ENCODE results near the gene ATP6V1G2.
A peak's percentile ranks its signal among the peaks of the same experiment; 100 is the strongest.
"Not testable (repeated sequence)": the region's sequence is repeated elsewhere in the genome, so short reads cannot be mapped to it uniquely, and the experiment has no call there.

ATP6V1G2 gene

GRCh38 chr6:31559958-31560696, 13.7 kb upstream of the ATP6V1G2 start:
- peak overlapping the region; percentile 24 for H3K27ac ChIP-seq (ENCODE audit: low read length)

GRCh38 chr6:31559606-31559957, 13.2 kb upstream of the ATP6V1G2 start:
- H3K27me3 ChIP-seq (ENCODE audit: control insufficient read depth in 1 of 2, insufficient read depth in 2 of 2, low read length in 2 of 2): no peaks in the 10 kb centered on the region
- H3K36me3 ChIP-seq (ENCODE audit: control insufficient read depth in 2 of 2, insufficient read depth in 2 of 2, low read length in 2 of 2): peaks cover 24 to 30% of the 10 kb centered on the region in 2 donors
- no peak overlapping the region for H3K9ac ChIP-seq (ENCODE audit: low read length in 2 of 2)
- peak overlapping the region; percentile 24 for H3K27ac ChIP-seq (ENCODE audit: low read length)
- no peaks in the 10 kb centered on the region for H3K9me3 ChIP-seq (ENCODE audit: control insufficient read depth in 2 of 2, low read length in 2 of 2)
- H3K4me3 ChIP-seq (ENCODE audit: low read length in 2 of 2): no peak overlapping the region
- peaks cover 4% of the 10 kb centered on the region for H3K4me1 ChIP-seq (ENCODE audit: control insufficient read depth, insufficient read depth, low read length)

More at GRCh38 chr6:31559958-31560696, 13.7 kb upstream of the ATP6V1G2 start:
- Histone ChIP-seq H3K27me3 (ENCODE audit: control insufficient read depth in 1 of 2, insufficient read depth in 2 of 2, low read length in 2 of 2) (no peaks in the 10 kb centered on the region), H3K36me3 (ENCODE audit: control insufficient read depth in 2 of 2, insufficient read depth in 2 of 2, low read length in 2 of 2) (peaks cover 24 to 30% of the 10 kb centered on the region in 2 donors), H3K9ac (ENCODE audit: low read length in 2 of 2) (peak overlapping the region in 1 of 2 donors; percentile 15), H3K4me3 (ENCODE audit: low read length in 2 of 2) (no peak overlapping the region), H3K4me1 (ENCODE audit: control insufficient read depth, insufficient read depth, low read length) (peaks cover 4% of the 10 kb centered on the region), H3K9me3 (ENCODE audit: control insufficient read depth in 2 of 2, low read length in 2 of 2) (no peaks in the 10 kb centered on the region)

GRCh38 chr6:31558631-31559500, 12.5 kb upstream of the ATP6V1G2 start:
- peaks cover 24 to 30% of the 10 kb centered on the region in 2 donors for H3K36me3 ChIP-seq (ENCODE audit: control insufficient read depth in 2 of 2, insufficient read depth in 2 of 2, low read length in 2 of 2)
- H3K9ac ChIP-seq (ENCODE audit: low read length in 2 of 2): no peak overlapping the region
- H3K4me3 ChIP-seq (ENCODE audit: low read length in 2 of 2): no peak overlapping the region
- no peaks in the 10 kb centered on the region for H3K27me3 ChIP-seq (ENCODE audit: control insufficient read depth in 1 of 2, insufficient read depth in 2 of 2, low read length in 2 of 2)
- H3K4me1 ChIP-seq (ENCODE audit: control insufficient read depth, insufficient read depth, low read length): peaks cover 4% of the 10 kb centered on the region
- H3K9me3 ChIP-seq (ENCODE audit: control insufficient read depth in 2 of 2, low read length in 2 of 2): no peaks in the 10 kb centered on the region
- H3K27ac ChIP-seq (ENCODE audit: low read length): no peak overlapping the region

GRCh38 chr6:31558318-31558625, 11.9 kb upstream of the ATP6V1G2 start:
- Histone ChIP-seq H3K9me3 (ENCODE audit: control insufficient read depth in 2 of 2, low read length in 2 of 2) (no peaks in the 10 kb centered on the region), H3K4me1 (ENCODE audit: control insufficient read depth, insufficient read depth, low read length) (peaks cover 4% of the 10 kb centered on the region), H3K27me3 (ENCODE audit: control insufficient read depth in 1 of 2, insufficient read depth in 2 of 2, low read length in 2 of 2) (no peaks in the 10 kb centered on the region), H3K36me3 (ENCODE audit: control insufficient read depth in 2 of 2, insufficient read depth in 2 of 2, low read length in 2 of 2) (peaks cover 28 to 30% of the 10 kb centered on the region in 2 donors), H3K4me3 (ENCODE audit: low read length in 2 of 2) (no peak overlapping the region), H3K9ac (ENCODE audit: low read length in 2 of 2) (no peak overlapping the region), H3K27ac (ENCODE audit: low read length) (no peak overlapping the region)

- Histone ChIP-seq H3K4me1 (ENCODE audit: control insufficient read depth, insufficient read depth, low read length) (peaks cover 4% of the 10 kb centered on the region), H3K27ac (ENCODE audit: low read length) (no peak overlapping the region), H3K4me3 (ENCODE audit: low read length in 2 of 2) (no peak overlapping the region), H3K9ac (ENCODE audit: low read length in 2 of 2) (no peak overlapping the region), H3K9me3 (ENCODE audit: control insufficient read depth in 2 of 2, low read length in 2 of 2) (no peaks in the 10 kb centered on the region), H3K27me3 (ENCODE audit: control insufficient read depth in 1 of 2, insufficient read depth in 2 of 2, low read length in 2 of 2) (no peaks in the 10 kb centered on the region), H3K36me3 (ENCODE audit: control insufficient read depth in 2 of 2, insufficient read depth in 2 of 2, low read length in 2 of 2) (peaks cover 28 to 30% of the 10 kb centered on the region in 2 donors)
Observed at GRCh38 chr6:31557443-31558317, 11.3 kb upstream of the ATP6V1G2 start.

- H3K36me3 ChIP-seq (ENCODE audit: control insufficient read depth in 2 of 2, insufficient read depth in 2 of 2, low read length in 2 of 2): peaks cover 28 to 31% of the 10 kb centered on the region in 2 donors
- no peak overlapping the region for H3K4me3 ChIP-seq (ENCODE audit: low read length in 2 of 2)
- no peak overlapping the region for H3K27ac ChIP-seq (ENCODE audit: low read length)
- H3K9ac ChIP-seq (ENCODE audit: low read length in 2 of 2): no peak overlapping the region
- H3K4me1 ChIP-seq (ENCODE audit: control insufficient read depth, insufficient read depth, low read length): peaks cover 4% of the 10 kb centered on the region
- H3K9me3 ChIP-seq (ENCODE audit: control insufficient read depth in 2 of 2, low read length in 2 of 2): no peaks in the 10 kb centered on the region
- no peaks in the 10 kb centered on the region for H3K27me3 ChIP-seq (ENCODE audit: control insufficient read depth in 1 of 2, insufficient read depth in 2 of 2, low read length in 2 of 2)
Observed at GRCh38 chr6:31556307-31556706, 9.9 kb upstream of the ATP6V1G2 start.

DNA sequence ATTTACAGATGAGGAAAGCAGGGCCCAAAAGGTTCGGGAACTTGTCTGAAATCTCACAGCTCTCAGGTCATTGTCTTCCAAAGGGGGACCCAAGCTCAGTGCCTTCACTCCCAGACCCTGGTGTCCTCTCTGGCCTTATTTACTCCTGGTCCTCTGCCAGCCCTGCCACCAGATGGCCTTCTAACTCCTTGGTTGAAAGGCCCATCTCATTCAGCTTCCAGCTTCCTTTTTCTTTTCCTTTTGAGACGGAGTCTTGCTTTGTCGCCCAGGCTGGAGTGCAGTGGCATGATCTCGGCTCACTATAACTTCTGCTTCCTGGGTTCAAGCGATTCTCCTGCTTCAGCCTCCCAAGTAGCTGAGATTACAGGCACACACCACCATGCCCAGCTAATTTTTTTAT, 5.0 kb upstream of the ATP6V1G2 start:
- not testable (repeated sequence) for H3K27me3 ChIP-seq (ENCODE audit: control insufficient read depth in 1 of 2, insufficient read depth in 2 of 2, low read length in 2 of 2); H3K4me3 ChIP-seq (ENCODE audit: low read length in 2 of 2); H3K27ac ChIP-seq (ENCODE audit: low read length); H3K9ac ChIP-seq (ENCODE audit: low read length in 2 of 2); H3K9me3 ChIP-seq (ENCODE audit: control insufficient read depth in 2 of 2, low read length in 2 of 2)
- peaks cover 4 to 14% of the 10 kb centered on the region in 2 donors for H3K36me3 ChIP-seq (ENCODE audit: control insufficient read depth in 2 of 2, insufficient read depth in 2 of 2, low read length in 2 of 2)
- H3K4me1 ChIP-seq (ENCODE audit: control insufficient read depth, insufficient read depth, low read length): peaks cover 14% of the 10 kb centered on the region

GRCh38 chr6:31548544-31548873, 2.1 kb upstream of the ATP6V1G2 start:
- Histone ChIP-seq H3K36me3 (ENCODE audit: control insufficient read depth in 2 of 2, insufficient read depth in 2 of 2, low read length in 2 of 2) (peaks cover 2 to 8% of the 10 kb centered on the region in 2 donors), H3K9ac (ENCODE audit: low read length in 2 of 2) (peak overlapping the region in 1 of 2 donors; percentile 84), H3K27me3 (ENCODE audit: control insufficient read depth in 1 of 2, insufficient read depth in 2 of 2, low read length in 2 of 2) (no peaks in the 10 kb centered on the region), H3K4me3 (ENCODE audit: low read length in 2 of 2) (peak overlapping the region in 1 of 2 donors; percentile 76), H3K4me1 (ENCODE audit: control insufficient read depth, insufficient read depth, low read length) (peaks cover 20% of the 10 kb centered on the region), H3K27ac (ENCODE audit: low read length) (peak overlapping the region; percentile 46), H3K9me3 (ENCODE audit: control insufficient read depth in 2 of 2, low read length in 2 of 2) (no peaks in the 10 kb centered on the region)

- Histone ChIP-seq H3K9me3 (ENCODE audit: control insufficient read depth in 2 of 2, low read length in 2 of 2) (no peaks in the 10 kb centered on the region), H3K27ac (ENCODE audit: low read length) (peak overlapping the region; percentile 46), H3K36me3 (ENCODE audit: control insufficient read depth in 2 of 2, insufficient read depth in 2 of 2, low read length in 2 of 2) (peaks cover 0 to 8% of the 10 kb centered on the region in 2 donors), H3K4me3 (ENCODE audit: low read length in 2 of 2) (peak overlapping the region; percentile 54 to 76), H3K4me1 (ENCODE audit: control insufficient read depth, insufficient read depth, low read length) (peaks cover 22% of the 10 kb centered on the region), H3K27me3 (ENCODE audit: control insufficient read depth in 1 of 2, insufficient read depth in 2 of 2, low read length in 2 of 2) (no peaks in the 10 kb centered on the region), H3K9ac (ENCODE audit: low read length in 2 of 2) (peak overlapping the region; percentile 84 to 86)
Observed at GRCh38 chr6:31547727-31548543, 1.5 kb upstream of the ATP6V1G2 start.

Data from stomach smooth muscle (tissue), 2 donors.